NCI-H345 treated with DMSO at 0.1 percent for 48 hours (cell line): ENCODE data around the gene UBTF.

Experiments used
- DNase-seq: peaks from one replicate; lab custom pipeline; 2025; ENCODE audit not compliant: unreplicated experiment; lab: John Stamatoyannopoulos, UW

The UBTF gene

DNA sequence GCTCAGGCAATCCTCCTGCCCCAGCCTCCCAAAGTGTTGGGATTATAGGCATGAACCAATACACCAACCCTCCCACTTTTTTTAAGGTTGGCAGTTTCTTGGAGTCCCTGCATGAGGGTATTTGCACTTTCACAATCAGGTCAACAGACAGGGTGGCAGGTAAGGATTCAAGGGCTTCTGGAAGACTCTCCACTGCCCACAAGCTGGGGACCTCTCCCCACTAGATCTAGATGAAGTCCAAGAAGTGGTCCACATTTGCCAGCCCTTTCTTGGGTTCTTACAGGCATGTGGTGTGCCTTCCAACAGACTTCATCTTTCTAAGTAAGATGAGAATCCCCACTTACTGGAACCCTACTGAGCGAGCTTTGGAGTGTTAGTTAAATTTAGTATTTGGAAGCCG is 45.0 kb downstream of the UBTF start:
- DNase-seq, result no peak

DNA sequence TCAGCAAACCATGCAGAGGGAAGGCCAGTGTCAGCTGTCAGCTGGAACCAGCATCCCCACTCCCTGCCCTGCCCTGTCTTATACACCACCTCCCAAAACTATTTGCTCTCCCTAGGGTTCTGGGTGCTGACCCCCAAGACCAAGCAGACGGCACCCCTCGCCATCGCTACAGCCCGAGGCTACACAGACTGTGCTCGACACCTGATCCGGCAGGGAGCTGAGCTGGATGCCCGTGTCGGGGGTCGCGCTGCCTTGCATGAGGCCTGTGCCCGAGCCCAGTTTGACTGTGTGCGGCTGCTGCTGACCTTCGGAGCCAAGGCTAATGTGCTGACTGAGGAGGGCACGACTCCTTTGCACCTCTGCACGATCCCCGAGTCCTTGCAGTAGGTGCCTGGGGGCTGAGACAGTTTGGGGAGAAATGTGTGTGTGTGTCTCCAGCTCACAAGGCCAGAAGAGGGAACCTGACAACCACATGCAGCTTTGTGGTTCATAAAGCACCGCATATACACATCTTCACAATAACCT is 47.5 kb downstream of the UBTF start:
- DNase-seq, result no peak

DNA sequence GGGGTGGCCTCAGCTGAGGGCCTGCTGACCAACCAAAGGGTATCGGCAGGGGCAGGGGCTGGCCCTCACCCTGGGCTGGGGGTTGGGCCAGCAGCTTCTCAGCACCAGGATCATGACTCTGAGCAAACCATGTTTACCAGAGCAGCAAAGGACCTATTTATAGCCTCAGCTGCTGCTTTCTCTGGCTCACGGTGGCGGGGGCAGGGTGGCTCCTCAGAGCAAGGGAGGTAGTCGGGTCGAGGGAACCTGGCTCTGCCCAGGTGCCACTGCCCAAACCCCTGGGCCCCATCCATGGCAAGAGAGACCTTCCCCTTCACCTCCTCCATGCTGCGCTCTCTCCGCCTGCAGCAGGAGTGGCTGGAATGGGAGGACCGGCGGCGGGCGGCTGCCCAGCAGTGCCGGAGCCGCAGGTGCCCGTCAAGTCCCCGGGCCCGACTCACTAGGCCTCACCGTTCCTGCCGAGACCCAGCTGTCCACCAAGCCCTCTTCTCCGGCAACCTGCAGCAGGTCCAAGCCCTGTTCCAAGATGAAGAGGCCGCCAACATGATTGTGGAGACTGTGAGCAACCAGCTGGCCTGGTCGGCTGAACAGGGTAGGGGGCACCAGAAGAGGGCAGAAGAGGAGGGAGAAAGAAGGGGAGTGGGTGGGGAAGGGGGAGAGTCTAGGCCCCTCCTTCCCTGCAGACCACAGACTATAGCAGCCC is 48.8 kb downstream of the UBTF start, which contains the start of gene ASB16:
Gene ASB16 (plus strand): TSS at position 206 of the 703 bp plus-strand sequence. CDS start 86 bp downstream, at position 292.
- DNase-seq, result no peak

DNA sequence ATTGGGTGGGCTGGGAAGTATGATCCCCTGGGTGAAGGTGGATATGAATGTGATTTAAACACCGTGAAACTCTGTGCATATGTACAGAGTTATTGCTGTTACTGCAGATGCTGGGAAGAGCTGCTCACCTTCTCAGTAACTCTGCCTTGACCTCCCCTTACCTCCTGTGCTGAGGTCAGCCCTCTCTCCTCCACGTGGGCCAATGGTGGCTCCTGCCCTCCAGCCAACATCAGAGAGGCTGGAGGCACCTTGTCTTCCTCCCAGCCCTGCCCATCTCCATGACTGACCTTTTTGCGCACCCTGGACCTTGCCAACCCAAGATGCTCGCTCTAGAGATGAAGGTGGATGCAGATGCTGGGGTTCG is 49.4 kb downstream of the UBTF start:
- no peak for DNase-seq

DNA sequence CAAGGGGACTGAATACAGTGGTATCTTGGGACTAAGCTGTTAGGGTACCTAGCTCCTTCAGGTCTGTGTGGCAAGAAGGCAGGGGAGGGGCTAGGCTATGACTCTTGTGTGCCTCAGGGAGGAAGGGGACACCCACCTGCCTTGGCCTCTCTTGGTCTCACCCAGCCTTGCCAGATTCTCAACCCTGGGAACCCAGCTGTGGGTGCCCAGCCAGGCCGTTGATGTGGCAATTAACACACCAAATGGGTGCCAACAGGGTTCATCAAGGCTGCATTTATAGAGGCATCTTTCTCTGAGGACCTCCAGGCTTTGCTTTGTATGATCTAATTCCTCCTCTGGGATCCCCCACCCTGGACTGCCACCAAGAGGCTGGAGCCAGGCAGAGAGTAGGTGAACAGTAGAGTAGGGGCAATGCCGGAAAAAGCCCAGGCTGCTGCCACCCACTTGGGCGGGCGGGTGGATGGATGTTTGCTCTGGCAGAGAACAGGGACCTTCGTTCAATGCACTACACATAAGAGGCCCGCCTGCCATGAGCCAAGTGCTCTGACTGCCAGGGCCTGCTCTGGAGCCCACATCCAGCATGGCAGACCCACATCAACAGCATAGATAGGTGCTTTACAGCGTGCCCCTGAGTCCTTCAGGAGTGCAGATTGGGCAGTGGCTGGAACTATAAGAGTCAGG is 52.2 kb downstream of the UBTF start:
- no peak for DNase-seq

DNA sequence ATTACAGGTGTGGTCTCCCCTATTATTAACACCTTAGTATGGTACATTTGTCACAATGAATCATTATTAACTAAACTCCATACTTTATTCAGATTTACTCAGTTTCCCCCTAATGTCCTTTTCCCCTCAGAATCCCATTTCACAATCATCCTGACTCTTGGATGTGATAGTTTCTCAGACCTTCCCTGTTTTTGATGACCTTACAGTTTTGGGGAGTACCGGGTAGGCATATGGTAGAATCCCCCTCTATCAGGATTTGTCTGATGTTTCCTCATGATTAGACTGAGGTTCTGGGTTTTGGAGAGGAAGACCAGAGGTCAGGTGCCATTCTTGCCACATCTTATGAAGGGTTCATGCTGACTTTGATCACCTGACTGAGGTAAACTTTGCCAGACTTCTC is 55.0 kb downstream of the UBTF start:
- no peak for DNase-seq

DNA sequence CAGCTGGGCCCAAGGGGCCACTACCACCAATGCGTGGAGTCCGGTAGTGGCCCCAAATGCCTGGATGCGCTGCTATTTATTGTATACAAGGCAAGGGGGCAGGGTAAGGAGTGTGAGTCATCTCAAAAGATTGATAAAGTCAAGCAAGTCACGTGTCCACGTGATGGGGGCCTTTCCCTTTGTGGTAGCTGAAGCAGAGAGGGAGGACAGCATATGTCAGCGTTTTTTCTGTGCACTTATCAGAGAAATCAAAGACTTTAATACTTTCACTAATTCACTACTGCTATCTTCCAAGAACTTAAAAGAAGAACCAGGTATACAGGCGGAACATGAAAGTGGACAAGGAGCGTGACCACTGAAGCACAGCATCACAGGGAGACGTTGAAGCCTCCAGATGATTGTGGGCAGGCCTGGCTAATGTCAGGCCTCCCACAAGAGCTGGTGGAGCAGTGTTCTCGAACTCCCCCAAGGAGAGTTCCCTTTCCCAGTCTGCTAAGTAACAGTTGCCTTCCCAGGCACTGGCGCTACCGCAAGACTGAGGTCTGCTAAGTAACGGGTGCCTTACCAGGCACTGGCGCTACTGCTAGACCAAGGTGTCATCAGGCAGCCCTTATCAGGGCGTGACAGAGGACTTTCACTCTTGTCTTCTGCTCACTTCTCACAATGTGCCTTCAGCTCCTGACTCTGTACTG is 59.8 kb downstream of the UBTF start:
- no peak for DNase-seq

DNA sequence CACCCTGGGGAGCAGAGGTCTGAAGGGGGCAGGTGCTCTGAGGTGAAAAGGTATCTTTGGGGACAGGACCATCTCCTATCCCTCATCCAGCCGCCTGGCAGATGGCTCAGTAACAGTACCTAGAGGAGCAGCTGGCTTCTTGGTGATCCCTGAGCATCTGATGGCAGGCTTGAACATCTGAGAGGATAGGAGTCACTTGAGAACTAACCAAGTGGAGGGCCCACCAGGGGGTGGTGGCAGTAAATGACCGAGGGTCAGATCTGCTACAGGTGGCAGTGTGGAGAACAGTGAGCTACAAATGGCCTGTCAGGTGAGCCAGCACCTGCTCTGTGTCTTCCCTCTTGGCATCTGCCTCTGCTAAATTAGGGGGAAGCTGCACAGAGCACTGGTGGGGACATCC is 64.0 kb downstream of the UBTF start:
- no peak for DNase-seq
